TTC549 (cell line): ENCODE measurements around the gene EMB.
A peak's percentile ranks its signal among the peaks of the same experiment; 100 is the strongest.
"Not testable (repeated sequence)": the region's sequence is repeated elsewhere in the genome, so short reads cannot be mapped to it uniquely, and the experiment has no call there.

Experiments used
- FAIRE-seq: peaks from 2 replicates; lab custom pipeline; 2012; peaks lifted over from hg19 to GRCh38; lab: Jason Lieb, UNC

Gene EMB

GRCh38 chr5:50421184-50421950 lies 19.7 kb downstream of the EMB start:
- FAIRE-seq: not testable (repeated sequence)

GRCh38 chr5:50420343-50420935 lies 20.6 kb downstream of the EMB start:
- no peak for FAIRE-seq

GRCh38 chr5:50419656-50420055 lies 21.4 kb downstream of the EMB start:
- FAIRE-seq: not testable (repeated sequence)

- FAIRE-seq: not testable (repeated sequence)
These were observed 24.5 kb downstream of the EMB start for GRCh38 chr5:50416637-50417036.

GRCh38 chr5:50415912-50416311 lies 25.2 kb downstream of the EMB start:
- no peak for FAIRE-seq

GRCh38 chr5:50410932-50411331 lies 30.2 kb downstream of the EMB start:
- FAIRE-seq: peak; percentile 29

GRCh38 chr5:50406877-50407276 lies 34.2 kb downstream of the EMB start:
- FAIRE-seq: no peak

GRCh38 chr5:50401336-50401735 lies 39.8 kb downstream of the EMB start:
- FAIRE-seq: no peak

- FAIRE-seq: not testable (repeated sequence)
These were observed 47.0 kb downstream of the EMB start for GRCh38 chr5:50393925-50394609.

- not testable (repeated sequence) for FAIRE-seq
These were observed 48.8 kb downstream of the EMB start for GRCh38 chr5:50392289-50392688.

GRCh38 chr5:50384381-50384780 lies 56.7 kb downstream of the EMB start:
- FAIRE-seq: not testable (repeated sequence)

- not testable (repeated sequence) for FAIRE-seq
These were observed 64.4 kb downstream of the EMB start for GRCh38 chr5:50376696-50377095.

- not testable (repeated sequence) for FAIRE-seq
These were observed 71.6 kb downstream of the EMB start for GRCh38 chr5:50369287-50370033.

- FAIRE-seq: no peak
These were observed 75.4 kb downstream of the EMB start for GRCh38 chr5:50365426-50366251.

- FAIRE-seq: not testable (repeated sequence)
These were observed 76.4 kb downstream of the EMB start for GRCh38 chr5:50364535-50365309.

- no peak for FAIRE-seq
These were observed 81.9 kb downstream of the EMB start for GRCh38 chr5:50359187-50359586.

- FAIRE-seq: no peak
These were observed 88.7 kb downstream of the EMB start for GRCh38 chr5:50352382-50352781.
